HepG2 (cell line): ENCODE data around the gene MRGPRG. TPM values are rescaled to one million over a fixed set of nuclear protein-coding genes. Genes with fewer than 3 reads are reported as not detected.

Experiments used
- ATAC-seq: fragments of 200-7000 bp; cut with Tn5 transposase; 3 replicates; pipeline ENCODE4 v1.9.1; 2020; ENCODE audit warnings: mild to moderate bottlenecking, moderate library complexity
- BruUV-seq: library from RNA; stranded (reverse); fragments of 400-500 nt; replicated peaks from 2 replicates; lab custom pipeline; 2021; lab: Mats Ljungman, UMichigan
- CTCF ChIA-PET: fragments of 300-600 bp; formaldehyde crosslinking; extraction: SDS; loops from one replicate; lab custom pipeline; 2021; ENCODE audit warnings: low total read pairs, inconsistent platforms, low intra/inter-chr PET ratio; lab: Yijun Ruan, JAX
- POLR2A ChIA-PET: fragments of 350-600 bp; sonication (Branson Sonifier 250); formaldehyde crosslinking; loops from one replicate; lab custom pipeline; 2020; ENCODE audit warnings: antibody characterized with exemption, inconsistent platforms; lab: Yijun Ruan, JAX
- DNase-seq: peaks from one replicate; pipeline ENCODE4 v3.0.0-alpha.2; 2015; ENCODE audit warnings: low spot score
- FAIRE-seq: peaks from 3 replicates; lab custom pipeline; 2011; peaks lifted over from hg19 to GRCh38; lab: Jason Lieb, UNC
- H2AFZ ChIP-seq: one replicate; pipeline ENCODE4 v1.6.1; 2011; ENCODE audit warnings: low read length, inconsistent platforms
- H3K27ac ChIP-seq: fragments of 300-600 bp; 3 replicates; pipeline ENCODE4 v1.8.0; 2011; ENCODE audit warnings: mixed run types, mild to moderate bottlenecking, mixed read lengths, low read length, inconsistent platforms; ENCODE audit not compliant: insufficient read depth; ENCODE audit errors: extremely low read length
- H3K27me3 ChIP-seq, 2 experiments: fragments of 200-600 bp in 1 of 2; 2 replicates in 1 of 2; 3 replicates in 1 of 2; pipeline versions ENCODE4 v1.6.0 to v1.8.0; 2011; ENCODE audit warnings: low read length in 2 of 2, mild to moderate bottlenecking in 2 of 2, moderate library complexity in 2 of 2, inconsistent platforms in 1 of 2; ENCODE audit not compliant: insufficient read depth in 2 of 2, control insufficient read depth in 1 of 2
- H3K36me3 ChIP-seq, 2 experiments: fragments of 200-600 bp in 1 of 2; replicated peaks in 1 of 2; 2 replicates in 1 of 2; 3 replicates in 1 of 2; pipeline versions ENCODE4 v1.5.1 to v1.8.0; 2011; ENCODE audit warnings: low read length in 2 of 2, inconsistent platforms in 1 of 2; ENCODE audit not compliant: insufficient read depth in 2 of 2, control insufficient read depth in 1 of 2
- H3K4me1 ChIP-seq: 2 replicates; pipeline ENCODE4 v1.5.1; 2012; ENCODE audit warnings: low read length, inconsistent platforms; ENCODE audit not compliant: insufficient read depth
- H3K4me2 ChIP-seq: 2 replicates; pipeline ENCODE4 v1.6.0; 2011; ENCODE audit warnings: low read depth, low read length, inconsistent platforms
- H3K4me3 ChIP-seq, 3 experiments: fragments of 200-600 bp in 1 of 3; sonication (generic), shearing (Covaris generic) in 1 of 3; replicated peaks in 1 of 3; 2 replicates each; pipeline ENCODE4 v1.5.1; 2011 to 2016; ENCODE audit warnings: low read length in 3 of 3, inconsistent platforms in 2 of 3, low read depth in 2 of 3, mild to moderate bottlenecking in 2 of 3, control low read depth in 1 of 3, mixed read lengths in 1 of 3; ENCODE audit not compliant: insufficient read depth in 1 of 3
- H3K79me2 ChIP-seq: one replicate; pipeline ENCODE4 v1.6.1; 2011; ENCODE audit warnings: low read length, inconsistent platforms; ENCODE audit not compliant: insufficient read depth
- H3K9ac ChIP-seq: 2 replicates; pipeline ENCODE4 v1.6.0; 2011; ENCODE audit warnings: mild to moderate bottlenecking, low read depth, low read length, inconsistent platforms; ENCODE audit not compliant: insufficient read depth
- H3K9me3 ChIP-seq: 2 replicates; pipeline ENCODE4 v1.5.1; 2012; ENCODE audit warnings: mild to moderate bottlenecking, low read length
- H4K20me1 ChIP-seq: 2 replicates; pipeline ENCODE4 v1.6.0; 2011; ENCODE audit warnings: inconsistent platforms, mild to moderate bottlenecking, low read length, moderate library complexity; ENCODE audit not compliant: insufficient read depth
- CREB1 ChIP-seq, 2 experiments: fragments of 450-650 bp in 1 of 2; IDR thresholded peaks; 2 replicates each; pipeline ENCODE4 v1.6.1; 2016 to 2017; ENCODE audit warnings: control low read depth in 1 of 2, mild to moderate bottlenecking in 1 of 2, missing compliant biosample characterization in 1 of 2, missing genetic modification characterization in 1 of 2
- DMAP1 ChIP-seq: IDR thresholded peaks from 2 replicates; pipeline ENCODE4 v1.6.1; 2016
- FOSL1 ChIP-seq: sonication (generic); formaldehyde crosslinking; IDR thresholded peaks from 2 replicates; pipeline ENCODE4 v1.9.0; 2021; ENCODE audit warnings: missing genetic modification reagents, borderline replicate concordance
- FOXP1 ChIP-seq, 2 experiments: fragments of 450-650 bp in 1 of 2; IDR thresholded peaks; 2 replicates each; pipeline ENCODE4 v1.6.1; 2017 to 2018; ENCODE audit warnings: antibody characterized with exemption in 1 of 2
- HOXA9 ChIP-seq: sonication (generic); formaldehyde crosslinking; IDR thresholded peaks from 2 replicates; pipeline ENCODE4 v1.8.1; 2022; ENCODE audit warnings: missing genetic modification reagents, mild to moderate bottlenecking, moderate library complexity, borderline replicate concordance
- MXD4 ChIP-seq: IDR thresholded peaks from 2 replicates; pipeline ENCODE4 v1.6.1; 2016; ENCODE audit warnings: mild to moderate bottlenecking, missing biosample characterization, missing genetic modification reagents
- NCOR1 ChIP-seq: fragments of 200-600 bp; sonication (generic); IDR thresholded peaks from 2 replicates; pipeline ENCODE4 v1.7.0; 2017; ENCODE audit warnings: antibody characterized with exemption, low read length, borderline replicate concordance
- PAX8 ChIP-seq: sonication (generic); formaldehyde crosslinking; IDR thresholded peaks from 2 replicates; pipeline ENCODE4 v1.8.0; 2022; ENCODE audit warnings: mild to moderate bottlenecking, missing genetic modification reagents, borderline replicate concordance
- PHB2 ChIP-seq: fragments of 450-650 bp; IDR thresholded peaks from 2 replicates; pipeline ENCODE4 v1.6.1; 2018; ENCODE audit not compliant: partially characterized antibody
- RXRB ChIP-seq: IDR thresholded peaks from 2 replicates; pipeline ENCODE4 v1.6.1; 2016; ENCODE audit warnings: borderline replicate concordance, missing genetic modification reagents, missing compliant biosample characterization
- SIN3A ChIP-seq: IDR thresholded peaks from 2 replicates; pipeline ENCODE4 v1.6.1; 2011; ENCODE audit warnings: low read depth, mild to moderate bottlenecking, control low read depth, low read length, borderline replicate concordance
- THAP11 ChIP-seq: IDR thresholded peaks from 2 replicates; pipeline ENCODE4 v1.6.1; 2016; ENCODE audit warnings: missing biosample characterization, missing genetic modification reagents
- ZNF20 ChIP-seq: sonication (generic); formaldehyde crosslinking; IDR thresholded peaks from 2 replicates; pipeline ENCODE4 v1.4.0; 2020; ENCODE audit warnings: mild to moderate bottlenecking, moderate library complexity, missing genetic modification reagents
- WGBS: methylation state at CpG from one replicate; pipeline ENCODE4 v1.1.6; 2017; ENCODE audit warnings: low lambda C conversion rate; 5-methylcytosine and 5-hydroxymethylcytosine counted together
- in situ Hi-C: cut with HindIII; loops from 2 replicates; pipeline ENCODE4 v1.10.0; 2017; ENCODE audit warnings: low pct_unique_long_range_greater_than_20kb; ENCODE audit not compliant: extremely low pct_ligation_motif_present
- intact Hi-C: fragments of 100-400 bp; cut with micrococcal nuclease; formaldehyde crosslinking; loops from one replicate; pipeline ENCODE4 v1.10.0; 2022; ENCODE audit not compliant: unreplicated experiment
- polyA plus RNA-seq, 8 experiments: library from polyadenylated mRNA; depleted of rRNA in 3 of 8; stranded (reverse) in 7 of 8; unstranded in 1 of 8; fragments of >200 nt; fragmentation: Illumina TruSeq in 4 of 8; extraction: Trizol in 4 of 8; gene quantifications; 2 replicates each; pipeline versions ENCODE4 v1.2.1 to v1.2.3, GENCODE V29; 2011 to 2016; ENCODE audit warnings: low read depth in 4 of 8, missing spikeins in 1 of 8, mixed read lengths in 1 of 8; ENCODE audit not compliant: insufficient read depth in 1 of 8
- total RNA-seq, 5 experiments: library from RNA; depleted of rRNA; stranded (reverse); fragments of >200 nt; fragmentation: Illumina TruSeq; extraction: Trizol; gene quantifications; 2 replicates each; pipeline ENCODE4 v1.2.3, GENCODE V29; 2016; ENCODE audit warnings: low read depth in 1 of 5
- TF ChIP-seq, protein P1 (sequence below): sonication (generic); formaldehyde crosslinking; conservative IDR thresholded peaks from 2 replicates; pipeline ENCODE4 v1.4.0; 2020; ENCODE audit warnings: mild to moderate bottlenecking, missing genetic modification reagents, moderate library complexity
- TF ChIP-seq, protein P2 (sequence below): sonication (generic); formaldehyde crosslinking; IDR thresholded peaks from 2 replicates; pipeline ENCODE4 v1.5.0; 2020; ENCODE audit warnings: missing genetic modification reagents
- TF ChIP-seq, protein P3 (sequence below): sonication (generic); formaldehyde crosslinking; IDR thresholded peaks from 2 replicates; pipeline ENCODE4 v1.4.0; 2020; ENCODE audit warnings: mild to moderate bottlenecking, missing genetic modification reagents

Gene MRGPRG
- total and polyA plus RNA-seq, 2 of the 13 experiments (the other 11 are each of a cell fraction or from before 2014, with no cell fraction given) = not detected

DNA sequence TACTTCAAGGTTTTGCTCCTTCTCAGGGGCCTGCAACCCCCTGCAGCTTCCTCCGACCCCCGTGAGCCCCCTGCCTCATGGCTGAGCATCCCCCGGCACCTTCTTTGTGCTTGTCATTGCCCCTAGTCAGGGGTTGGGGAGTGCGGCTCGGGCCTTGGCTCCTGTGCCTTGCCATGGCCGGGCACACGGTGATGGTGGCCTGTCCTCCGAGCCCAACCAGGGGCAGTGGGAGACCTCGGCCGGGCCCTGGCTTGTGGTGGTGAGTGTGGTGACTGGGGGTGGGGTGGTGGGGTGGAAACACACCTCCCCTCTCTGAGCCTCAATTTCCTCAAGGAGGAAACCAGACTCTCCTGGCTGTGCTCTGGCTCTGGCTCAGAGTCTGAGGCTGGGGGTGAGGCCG is 1.5 kb upstream of the MRGPRG start:
- no peaks in the 10 kb centered on the region for H3K36me3 ChIP-seq
- POLR2A ChIA-PET = no interaction called here
- in situ Hi-C loops (no loop called here), intact Hi-C loops (no loop called here)
- FAIRE-seq (no peak), ATAC-seq (no peak), DNase-seq (no peak)
- no peak overlapping the region for H3K27ac ChIP-seq
- no peaks in the 10 kb centered on the region for H3K4me1 ChIP-seq
- no peak overlapping the region for H3K4me3 ChIP-seq
- no TSS peak for BruUV-seq
- no peaks in the 10 kb centered on the region for H4K20me1 ChIP-seq
- H2AFZ ChIP-seq = no peak overlapping the region
- no peaks in the 10 kb centered on the region for H3K9me3 ChIP-seq
- H3K79me2 ChIP-seq = no peaks in the 10 kb centered on the region
- H3K4me2 ChIP-seq = no peak overlapping the region
- 27% methylated on average over 5 of the region's 11 CpGs for WGBS
- peaks cover 17 to 76% of the 10 kb centered on the region in 2 experiments for H3K27me3 ChIP-seq
- no peak overlapping the region for H3K9ac ChIP-seq
- CTCF ChIA-PET = no interaction called here
- no peak for TF ChIP-seq DMAP1 (CRISPR knock-in tag)
- no peak for TF ChIP-seq SIN3A
- TF ChIP-seq, protein P1, sequence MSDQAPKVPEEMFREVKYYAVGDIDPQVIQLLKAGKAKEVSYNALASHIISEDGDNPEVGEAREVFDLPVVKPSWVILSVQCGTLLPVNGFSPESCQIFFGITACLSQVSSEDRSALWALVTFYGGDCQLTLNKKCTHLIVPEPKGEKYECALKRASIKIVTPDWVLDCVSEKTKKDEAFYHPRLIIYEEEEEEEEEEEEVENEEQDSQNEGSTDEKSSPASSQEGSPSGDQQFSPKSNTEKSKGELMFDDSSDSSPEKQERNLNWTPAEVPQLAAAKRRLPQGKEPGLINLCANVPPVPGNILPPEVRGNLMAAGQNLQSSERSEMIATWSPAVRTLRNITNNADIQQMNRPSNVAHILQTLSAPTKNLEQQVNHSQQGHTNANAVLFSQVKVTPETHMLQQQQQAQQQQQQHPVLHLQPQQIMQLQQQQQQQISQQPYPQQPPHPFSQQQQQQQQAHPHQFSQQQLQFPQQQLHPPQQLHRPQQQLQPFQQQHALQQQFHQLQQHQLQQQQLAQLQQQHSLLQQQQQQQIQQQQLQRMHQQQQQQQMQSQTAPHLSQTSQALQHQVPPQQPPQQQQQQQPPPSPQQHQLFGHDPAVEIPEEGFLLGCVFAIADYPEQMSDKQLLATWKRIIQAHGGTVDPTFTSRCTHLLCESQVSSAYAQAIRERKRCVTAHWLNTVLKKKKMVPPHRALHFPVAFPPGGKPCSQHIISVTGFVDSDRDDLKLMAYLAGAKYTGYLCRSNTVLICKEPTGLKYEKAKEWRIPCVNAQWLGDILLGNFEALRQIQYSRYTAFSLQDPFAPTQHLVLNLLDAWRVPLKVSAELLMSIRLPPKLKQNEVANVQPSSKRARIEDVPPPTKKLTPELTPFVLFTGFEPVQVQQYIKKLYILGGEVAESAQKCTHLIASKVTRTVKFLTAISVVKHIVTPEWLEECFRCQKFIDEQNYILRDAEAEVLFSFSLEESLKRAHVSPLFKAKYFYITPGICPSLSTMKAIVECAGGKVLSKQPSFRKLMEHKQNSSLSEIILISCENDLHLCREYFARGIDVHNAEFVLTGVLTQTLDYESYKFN = no peak
- no peak for TF ChIP-seq MXD4
- no peak for TF ChIP-seq FOXP1 (IDR thresholded peaks at IDR 0.05)
- TF ChIP-seq FOXP1 (CRISPR knock-in tag; IDR thresholded peaks at IDR 0.05) = no peak
- no peak for TF ChIP-seq NCOR1
- no peak for TF ChIP-seq RXRB
- no peak for TF ChIP-seq THAP11
- TF ChIP-seq, protein P2, sequence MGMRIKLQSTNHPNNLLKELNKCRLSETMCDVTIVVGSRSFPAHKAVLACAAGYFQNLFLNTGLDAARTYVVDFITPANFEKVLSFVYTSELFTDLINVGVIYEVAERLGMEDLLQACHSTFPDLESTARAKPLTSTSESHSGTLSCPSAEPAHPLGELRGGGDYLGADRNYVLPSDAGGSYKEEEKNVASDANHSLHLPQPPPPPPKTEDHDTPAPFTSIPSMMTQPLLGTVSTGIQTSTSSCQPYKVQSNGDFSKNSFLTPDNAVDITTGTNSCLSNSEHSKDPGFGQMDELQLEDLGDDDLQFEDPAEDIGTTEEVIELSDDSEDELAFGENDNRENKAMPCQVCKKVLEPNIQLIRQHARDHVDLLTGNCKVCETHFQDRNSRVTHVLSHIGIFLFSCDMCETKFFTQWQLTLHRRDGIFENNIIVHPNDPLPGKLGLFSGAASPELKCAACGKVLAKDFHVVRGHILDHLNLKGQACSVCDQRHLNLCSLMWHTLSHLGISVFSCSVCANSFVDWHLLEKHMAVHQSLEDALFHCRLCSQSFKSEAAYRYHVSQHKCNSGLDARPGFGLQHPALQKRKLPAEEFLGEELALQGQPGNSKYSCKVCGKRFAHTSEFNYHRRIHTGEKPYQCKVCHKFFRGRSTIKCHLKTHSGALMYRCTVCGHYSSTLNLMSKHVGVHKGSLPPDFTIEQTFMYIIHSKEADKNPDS (CRISPR knock-in tag) = no peak
- TF ChIP-seq, protein P3, sequence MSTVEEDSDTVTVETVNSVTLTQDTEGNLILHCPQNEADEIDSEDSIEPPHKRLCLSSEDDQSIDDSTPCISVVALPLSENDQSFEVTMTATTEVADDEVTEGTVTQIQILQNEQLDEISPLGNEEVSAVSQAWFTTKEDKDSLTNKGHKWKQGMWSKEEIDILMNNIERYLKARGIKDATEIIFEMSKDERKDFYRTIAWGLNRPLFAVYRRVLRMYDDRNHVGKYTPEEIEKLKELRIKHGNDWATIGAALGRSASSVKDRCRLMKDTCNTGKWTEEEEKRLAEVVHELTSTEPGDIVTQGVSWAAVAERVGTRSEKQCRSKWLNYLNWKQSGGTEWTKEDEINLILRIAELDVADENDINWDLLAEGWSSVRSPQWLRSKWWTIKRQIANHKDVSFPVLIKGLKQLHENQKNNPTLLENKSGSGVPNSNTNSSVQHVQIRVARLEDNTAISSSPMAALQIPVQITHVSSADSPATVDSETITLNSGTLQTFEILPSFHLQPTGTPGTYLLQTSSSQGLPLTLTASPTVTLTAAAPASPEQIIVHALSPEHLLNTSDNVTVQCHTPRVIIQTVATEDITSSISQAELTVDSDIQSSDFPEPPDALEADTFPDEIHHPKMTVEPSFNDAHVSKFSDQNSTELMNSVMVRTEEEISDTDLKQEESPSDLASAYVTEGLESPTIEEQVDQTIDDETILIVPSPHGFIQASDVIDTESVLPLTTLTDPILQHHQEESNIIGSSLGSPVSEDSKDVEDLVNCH (CRISPR knock-in tag) = no peak
- no peak for TF ChIP-seq HOXA9
- no peak for TF ChIP-seq ZNF20 (CRISPR knock-in tag)
- TF ChIP-seq FOSL1 (CRISPR knock-in tag) = no peak
- no peak for TF ChIP-seq PHB2
- no peak for TF ChIP-seq PAX8
- no peak for TF ChIP-seq CREB1 (IDR thresholded peaks at IDR 0.05)
- no peak for TF ChIP-seq CREB1 (CRISPR knock-in tag; IDR thresholded peaks at IDR 0.05)
